HG03571 (cell line): ENCODE measurements around the gene CGREF1.
"Not testable (repeated sequence)": the region's sequence is repeated elsewhere in the genome, so short reads cannot be mapped to it uniquely, and the experiment has no call there.

Source experiments
- ATAC-seq: cut with Tn5 transposase; IDR thresholded peaks from one replicate; pipeline ENCODE4 v1.9.1; 2021; ENCODE audit not compliant: unreplicated experiment

The CGREF1 gene

GRCh38 chr2:27111392-27112078, 7.4 kb downstream of the CGREF1 start:
- ATAC-seq, result not testable (repeated sequence)

- ATAC-seq, result not testable (repeated sequence)
Measured at GRCh38 chr2:27110603-27111352, 8.2 kb downstream of the CGREF1 start.

- no peak for ATAC-seq
Measured at GRCh38 chr2:27109083-27109482, 9.8 kb downstream of the CGREF1 start.

GRCh38 chr2:27108221-27108620, 10.7 kb downstream of the CGREF1 start:
- no peak for ATAC-seq

- no peak for ATAC-seq
Measured at GRCh38 chr2:27105981-27106380, 12.9 kb downstream of the CGREF1 start.

- ATAC-seq, result no peak
Measured at GRCh38 chr2:27102329-27102728, 16.6 kb downstream of the CGREF1 start.

GRCh38 chr2:27100036-27100435, 18.9 kb downstream of the CGREF1 start:
- ATAC-seq, result no peak

- no peak for ATAC-seq
Measured at GRCh38 chr2:27099334-27099955, 19.5 kb downstream of the CGREF1 start.

GRCh38 chr2:27097341-27097740, 21.6 kb downstream of the CGREF1 start:
- no peak for ATAC-seq

GRCh38 chr2:27096748-27097297, 22.1 kb downstream of the CGREF1 start:
- ATAC-seq, result no peak

GRCh38 chr2:27095745-27096651, 22.9 kb downstream of the CGREF1 start:
- ATAC-seq, result no peak

GRCh38 chr2:27095427-27095744, 23.5 kb downstream of the CGREF1 start:
- ATAC-seq, result no peak

GRCh38 chr2:27094353-27094984, 24.5 kb downstream of the CGREF1 start:
- no peak for ATAC-seq

- ATAC-seq, result no peak
Measured at GRCh38 chr2:27093430-27094352, 25.2 kb downstream of the CGREF1 start.

- no peak for ATAC-seq
Measured at GRCh38 chr2:27092696-27093429, 26.1 kb downstream of the CGREF1 start.

- no peak for ATAC-seq
Measured at GRCh38 chr2:27091746-27092695, 26.9 kb downstream of the CGREF1 start.

- ATAC-seq, result no peak
Measured at GRCh38 chr2:27089111-27089954, 29.6 kb downstream of the CGREF1 start.
